GM23248 (cell line): ENCODE measurements around the gene ATP2B2. TPM values are rescaled to one million over a fixed set of nuclear protein-coding genes. Genes with fewer than 3 reads are reported as not detected.

Experiments used
- DNase-seq: peaks from one replicate; pipeline ENCODE4 v3.0.0-alpha.2; 2015
- H2AFZ ChIP-seq: fragments of 200-600 bp; sonication (generic); 2 replicates; pipeline ENCODE4 v1.6.1; 2016; ENCODE audit warnings: antibody characterized with exemption
- H3F3A ChIP-seq: fragments of 200-600 bp; sonication (generic); 2 replicates; pipeline ENCODE4 v1.6.1; 2016; ENCODE audit warnings: mild to moderate bottlenecking, antibody characterized with exemption, mixed run types; ENCODE audit not compliant: insufficient read depth
- H3K27ac ChIP-seq: fragments of 200-600 bp; sonication (generic); 2 replicates; pipeline ENCODE4 v1.5.1; 2016; ENCODE audit warnings: mild to moderate bottlenecking
- H3K27me3 ChIP-seq: fragments of 200-600 bp; sonication (generic); replicated peaks from 2 replicates; pipeline ENCODE4 v1.6.1; 2016; ENCODE audit warnings: mild to moderate bottlenecking; ENCODE audit not compliant: insufficient read depth
- H3K36me3 ChIP-seq: fragments of 200-600 bp; sonication (generic); 2 replicates; pipeline ENCODE4 v1.6.1; 2016; ENCODE audit warnings: low read depth, mild to moderate bottlenecking
- H3K4me1 ChIP-seq: fragments of 200-600 bp; sonication (generic); 2 replicates; pipeline ENCODE4 v1.6.1; 2016; ENCODE audit warnings: mild to moderate bottlenecking; ENCODE audit not compliant: insufficient read depth
- H3K4me2 ChIP-seq: fragments of 200-600 bp; sonication (generic); one replicate; pipeline ENCODE4 v1.6.1; 2016; ENCODE audit warnings: mild to moderate bottlenecking; ENCODE audit not compliant: unreplicated experiment
- H3K4me3 ChIP-seq: fragments of 200-600 bp; sonication (generic); 2 replicates; pipeline ENCODE4 v1.5.1; 2016; ENCODE audit warnings: mild to moderate bottlenecking
- H3K79me2 ChIP-seq: fragments of 200-600 bp; sonication (generic); 2 replicates; pipeline ENCODE4 v1.6.1; 2016; ENCODE audit warnings: mild to moderate bottlenecking; ENCODE audit not compliant: insufficient read depth
- H3K9ac ChIP-seq: fragments of 200-600 bp; sonication (generic); 2 replicates; pipeline ENCODE4 v1.6.1; 2016; ENCODE audit warnings: mild to moderate bottlenecking
- H3K9me2 ChIP-seq: fragments of 200-600 bp; sonication (generic); 2 replicates; pipeline ENCODE4 v1.6.1; 2016; ENCODE audit warnings: mixed run types, mild to moderate bottlenecking, moderate library complexity; ENCODE audit not compliant: insufficient read depth
- H3K9me3 ChIP-seq: fragments of 200-600 bp; sonication (generic); one replicate; pipeline ENCODE4 v1.6.1; 2017; ENCODE audit warnings: low read depth
- H4K20me1 ChIP-seq: fragments of 200-600 bp; sonication (generic); 2 replicates; pipeline ENCODE4 v1.6.0; 2016; ENCODE audit not compliant: insufficient read depth
- EZH2 ChIP-seq: fragments of 200-600 bp; sonication (generic); IDR thresholded peaks from 2 replicates; pipeline ENCODE4 v1.6.1; 2018; ENCODE audit warnings: antibody characterized with exemption, mild to moderate bottlenecking; ENCODE audit not compliant: insufficient read depth, poor library complexity, severe bottlenecking
- EZH2phosphoT487 ChIP-seq: fragments of 200-600 bp; sonication (generic); IDR thresholded peaks from 2 replicates; pipeline ENCODE4 v1.6.1; 2018; ENCODE audit warnings: antibody characterized with exemption, moderate library complexity, mild to moderate bottlenecking, low read depth; ENCODE audit not compliant: insufficient read depth
- WGBS, 2 experiments: methylation state at CpG; one replicate each; pipeline ENCODE4 v1.1.6; 2015 to 2017; ENCODE audit warnings: low lambda C conversion rate in 2 of 2, low coverage in 1 of 2; ENCODE audit errors: missing lambda C conversion rate in 2 of 2; 5-methylcytosine and 5-hydroxymethylcytosine counted together
- in situ Hi-C: fragments of 300-500 bp; cut with MboI; formaldehyde crosslinking; loops from 2 replicates; pipeline ENCODE4 v1.15.0; 2020
- polyA plus RNA-seq: library from polyadenylated mRNA; unstranded; fragments of >200 nt; fragmentation: Nextera tagmentation; extraction: Ambion mirVana; gene quantifications from 2 replicates; pipeline ENCODE4 v1.2.1, GENCODE V29; 2016
- total RNA-seq: library from RNA; depleted of rRNA; stranded (reverse); fragments of >200 nt; shearing (Covaris generic); gene quantifications from 2 replicates; pipeline ENCODE4 v1.2.3, GENCODE V29; 2014

The ATP2B2 gene
- total and polyA plus RNA-seq, 2 experiments from 2014 or later = not detected

GRCh38 chr3:10489746-10490483 is 15.5 kb downstream of the ATP2B2 start:
- Histone ChIP-seq H3K9me3 (no peaks in the 10 kb centered on the region), H3K27me3 (0 out of 2 replicates have a peak, but pooled peaks cover 5% of the 10 kb centered on the region), H3K4me2 (no peak overlapping the region), H3F3A (no peaks in the 10 kb centered on the region), H4K20me1 (no peaks in the 10 kb centered on the region), H3K4me3 (no peak overlapping the region), H3K9ac (no peak overlapping the region), H3K27ac (no peak overlapping the region), H2AFZ (no peak overlapping the region), H3K79me2 (no peaks in the 10 kb centered on the region), H3K4me1 (no peaks in the 10 kb centered on the region), H3K9me2 (no peaks in the 10 kb centered on the region), H3K36me3 (no peaks in the 10 kb centered on the region)
- 61 to 62% methylated on average over 10 of the region's 10 CpGs for WGBS, 2 experiments
- no peak for DNase-seq
- no peak for TF ChIP-seq EZH2phosphoT487
- no peak for TF ChIP-seq EZH2
- in situ Hi-C loops = no loop called here

GRCh38 chr3:10487988-10488633 is 17.3 kb downstream of the ATP2B2 start:
- Histone ChIP-seq H3K9me3 (no peaks in the 10 kb centered on the region), H3K27me3 (0 out of 2 replicates have a peak, but pooled peaks cover 5% of the 10 kb centered on the region), H3K4me3 (no peak overlapping the region), H3K9ac (no peak overlapping the region), H4K20me1 (no peaks in the 10 kb centered on the region), H3K27ac (no peak overlapping the region), H3K4me1 (no peaks in the 10 kb centered on the region), H3F3A (no peaks in the 10 kb centered on the region), H3K9me2 (no peaks in the 10 kb centered on the region), H3K79me2 (no peaks in the 10 kb centered on the region), H3K36me3 (no peaks in the 10 kb centered on the region), H3K4me2 (no peak overlapping the region), H2AFZ (no peak overlapping the region)
- TF ChIP-seq EZH2 = no peak
- no peak for TF ChIP-seq EZH2phosphoT487
- in situ Hi-C loops = no loop called here
- 49 to 50% methylated on average over 2 to 3 of the region's 4 CpGs for WGBS, 2 experiments
- DNase-seq = no peak

GRCh38 chr3:10485806-10486205 is 19.6 kb downstream of the ATP2B2 start:
- Histone ChIP-seq H3K9ac (no peak overlapping the region), H4K20me1 (no peaks in the 10 kb centered on the region), H3K79me2 (no peaks in the 10 kb centered on the region), H3K9me3 (no peaks in the 10 kb centered on the region), H3K36me3 (no peaks in the 10 kb centered on the region), H3F3A (no peaks in the 10 kb centered on the region), H3K27me3 (no peaks in the 10 kb centered on the region), H3K4me1 (no peaks in the 10 kb centered on the region), H3K4me2 (no peak overlapping the region), H3K9me2 (no peaks in the 10 kb centered on the region), H3K27ac (no peak overlapping the region), H3K4me3 (no peak overlapping the region), H2AFZ (no peak overlapping the region)
- WGBS, 2 experiments = 66 to 69% methylated on average over 8 of the region's 8 CpGs
- in situ Hi-C loops = no loop called here
- DNase-seq = no peak
- TF ChIP-seq EZH2 = no peak
- no peak for TF ChIP-seq EZH2phosphoT487

GRCh38 chr3:10485380-10485779 is 20.0 kb downstream of the ATP2B2 start:
- Histone ChIP-seq H3K9ac (no peak overlapping the region), H3K9me3 (no peaks in the 10 kb centered on the region), H2AFZ (no peak overlapping the region), H3K4me2 (no peak overlapping the region), H3K4me1 (no peaks in the 10 kb centered on the region), H3K27me3 (no peaks in the 10 kb centered on the region), H4K20me1 (no peaks in the 10 kb centered on the region), H3K4me3 (no peak overlapping the region), H3K79me2 (no peaks in the 10 kb centered on the region), H3K9me2 (no peaks in the 10 kb centered on the region), H3K27ac (no peak overlapping the region), H3F3A (no peaks in the 10 kb centered on the region), H3K36me3 (no peaks in the 10 kb centered on the region)
- DNase-seq = no peak
- WGBS, 2 experiments = 31% methylated on average over 9 to 12 of the region's 12 CpGs
- in situ Hi-C loops = no loop called here
- TF ChIP-seq EZH2 (no peak), EZH2phosphoT487 (no peak)
